ENCODE data around the gene ANKRD28.
"Not testable (repeated sequence)": the region's sequence is repeated elsewhere in the genome, so short reads cannot be mapped to it uniquely, and the experiment has no call there.

ANKRD28 gene

DNA sequence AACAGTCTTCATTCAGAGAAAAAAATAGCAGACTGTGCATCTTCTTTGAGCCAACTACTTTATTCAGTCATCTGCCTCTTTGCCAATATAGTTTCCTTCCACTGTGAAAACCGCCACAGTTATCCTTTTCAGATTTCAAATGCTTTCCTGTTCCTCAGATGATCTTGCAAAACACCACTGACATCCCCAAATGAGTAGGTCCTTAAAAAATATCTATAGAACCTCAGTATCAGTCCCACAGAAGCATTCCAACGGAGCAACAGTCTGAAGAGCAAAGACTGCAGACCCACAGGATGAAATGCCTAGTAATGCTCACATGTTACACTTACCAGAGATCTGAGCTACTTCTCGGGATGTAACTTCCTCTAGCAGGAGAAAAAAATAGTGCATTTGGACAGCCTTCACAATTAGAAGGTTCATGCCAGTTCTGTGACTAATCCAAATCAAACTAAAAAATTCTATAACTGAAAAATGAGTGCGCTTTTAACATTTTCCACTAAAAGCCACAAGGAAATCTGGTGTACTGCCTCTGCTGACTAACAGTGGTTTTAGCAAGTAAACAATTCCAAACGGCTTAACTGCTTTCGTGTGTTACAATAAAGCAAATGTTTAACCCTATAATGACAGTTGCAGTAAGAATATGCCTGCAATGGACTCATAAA, at the start of gene ANKRD28:
ANKRD28 (minus strand) TSS at position 338 of the 662 bp plus-strand sequence. CDS start 1,458 bp downstream, outside the sequence.
- in situ Hi-C loops (cut with HindIII; ENCODE audit: low sequenced_read_pairs): no loop called here

DNA sequence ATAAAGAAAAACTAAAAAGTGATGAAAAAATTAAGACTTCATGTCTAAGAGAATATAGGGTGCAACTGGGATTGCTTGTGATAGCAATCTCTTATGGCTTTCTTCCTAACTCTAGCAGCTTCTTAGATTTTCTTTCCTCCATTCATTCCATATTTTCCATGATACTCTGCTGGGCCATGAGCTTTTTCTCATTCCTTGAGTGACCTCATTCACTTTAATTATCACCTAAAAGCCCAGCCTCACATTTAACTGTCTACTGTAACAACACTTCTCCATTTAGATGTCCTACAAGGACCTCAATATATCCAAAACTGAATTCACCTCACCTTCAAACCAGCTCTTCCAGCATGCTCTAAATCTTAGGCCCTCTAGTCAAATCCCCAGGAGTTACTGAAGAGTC, 49.5 kb upstream of the ANKRD28 start:
- in situ Hi-C loops (cut with HindIII; ENCODE audit: low sequenced_read_pairs): loop anchor here (25.0 kb wide), 2 partner anchors 365 to 690 kb away; no protein-coding TSS in a partner anchor

DNA sequence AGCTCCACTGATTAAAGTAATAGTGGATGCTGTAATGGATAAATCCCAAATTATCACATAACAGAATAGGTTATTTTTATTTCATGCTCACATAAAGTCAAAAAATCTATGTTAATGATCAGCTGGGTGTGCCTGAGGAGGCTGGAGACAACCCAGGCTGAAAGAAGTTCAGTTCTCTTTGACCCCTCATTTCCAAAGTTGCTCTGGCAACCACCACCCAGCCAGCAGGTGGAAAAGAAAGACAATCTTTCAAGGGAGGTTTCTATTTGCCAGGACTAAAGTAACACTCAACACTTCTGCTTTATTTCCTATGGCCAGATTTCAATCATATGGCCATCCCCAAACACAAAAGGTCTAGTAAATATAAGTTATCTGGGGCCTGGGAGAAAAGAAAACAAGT, 48.8 kb upstream of the ANKRD28 start:
- in situ Hi-C loops (cut with HindIII; ENCODE audit: low sequenced_read_pairs): loop anchor here (25.0 kb wide), 2 partner anchors 366 to 691 kb away; no protein-coding TSS in a partner anchor

DNA sequence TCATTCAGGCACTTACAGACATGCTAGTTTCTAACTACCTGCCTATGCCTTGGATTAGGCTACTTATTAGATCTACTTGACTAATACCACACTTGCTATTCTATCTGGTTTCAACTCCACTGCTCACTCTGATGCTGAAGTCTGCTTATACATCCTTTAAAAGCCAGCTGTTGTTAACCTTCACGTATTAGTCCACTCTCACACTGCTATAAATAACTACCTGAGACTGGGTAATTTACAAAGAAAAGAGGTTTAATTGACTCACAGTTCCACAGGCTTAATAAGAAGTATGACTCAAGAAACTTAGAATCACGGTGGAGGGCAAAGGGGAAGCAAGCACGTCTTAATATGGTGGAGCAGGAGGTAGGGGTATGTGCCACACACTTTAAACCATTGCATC, 47.7 kb upstream of the ANKRD28 start:
- in situ Hi-C loops (cut with HindIII; ENCODE audit: low sequenced_read_pairs): loop anchor here (25.0 kb wide), 2 partner anchors 367 to 692 kb away; no protein-coding TSS in a partner anchor

DNA sequence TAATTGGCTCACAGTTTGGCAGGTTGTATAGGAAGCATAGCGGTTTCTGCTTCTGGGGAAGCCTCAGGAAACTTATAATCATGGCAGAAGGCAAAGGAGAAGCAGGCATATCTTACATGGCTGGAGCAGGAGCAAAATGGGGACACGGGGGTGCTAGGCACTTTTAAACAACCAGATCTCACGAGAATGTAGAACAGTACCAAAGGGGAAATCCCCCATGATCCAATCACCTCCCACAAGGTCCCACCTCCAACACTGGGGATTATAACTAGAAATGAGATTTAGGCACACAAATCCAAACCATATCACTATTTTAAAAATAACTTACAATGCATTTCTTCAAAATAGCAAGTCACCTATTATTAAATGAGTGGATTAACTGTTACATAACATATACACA, 47.1 kb upstream of the ANKRD28 start:
- in situ Hi-C loops (cut with HindIII; ENCODE audit: low sequenced_read_pairs): loop anchor here (25.0 kb wide), 2 partner anchors 367 to 692 kb away; no protein-coding TSS in a partner anchor

DNA sequence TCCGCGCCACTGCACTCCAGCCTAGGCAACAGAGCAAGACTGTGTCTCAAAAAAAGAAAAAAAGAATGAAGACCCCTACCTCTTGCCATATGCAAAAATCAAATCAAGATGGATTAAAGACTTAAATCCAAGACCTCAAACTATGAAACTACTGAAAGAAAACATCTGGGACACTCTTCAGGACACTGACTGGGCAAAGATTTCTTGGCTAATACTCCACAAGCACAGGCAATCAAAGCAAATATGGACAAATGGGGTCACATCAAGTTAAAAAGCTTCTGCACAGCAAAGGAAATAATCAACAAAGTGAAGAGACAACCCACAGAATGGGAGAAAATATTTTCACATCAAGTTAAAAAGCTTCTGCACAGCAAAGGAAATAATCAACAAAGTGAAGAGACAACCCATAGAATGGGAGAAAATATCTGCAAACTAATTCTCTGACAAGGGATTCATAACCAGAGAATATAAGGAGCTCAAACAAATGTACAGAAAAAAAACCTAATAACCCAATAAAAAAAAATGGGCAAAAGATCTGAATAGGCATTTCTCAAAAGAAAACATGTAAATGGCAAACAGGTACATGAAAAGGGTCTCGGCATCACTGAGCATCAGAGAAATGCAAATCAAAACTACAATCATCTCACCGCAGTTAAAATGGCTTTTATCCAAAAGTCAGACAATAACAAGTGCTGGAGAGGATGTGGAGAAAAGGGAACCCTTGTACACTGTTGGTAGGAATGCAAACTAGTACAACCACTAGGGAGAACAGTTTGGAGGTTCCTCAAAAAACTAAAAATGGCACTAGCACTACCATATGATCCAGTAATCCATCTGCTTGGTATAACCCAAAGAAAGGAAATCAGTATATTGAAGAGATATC, 43.6 kb upstream of the ANKRD28 start:
- in situ Hi-C loops (cut with HindIII; ENCODE audit: low sequenced_read_pairs): loop anchor here (25.0 kb wide), 2 partner anchors 371 to 696 kb away; no protein-coding TSS in a partner anchor

DNA sequence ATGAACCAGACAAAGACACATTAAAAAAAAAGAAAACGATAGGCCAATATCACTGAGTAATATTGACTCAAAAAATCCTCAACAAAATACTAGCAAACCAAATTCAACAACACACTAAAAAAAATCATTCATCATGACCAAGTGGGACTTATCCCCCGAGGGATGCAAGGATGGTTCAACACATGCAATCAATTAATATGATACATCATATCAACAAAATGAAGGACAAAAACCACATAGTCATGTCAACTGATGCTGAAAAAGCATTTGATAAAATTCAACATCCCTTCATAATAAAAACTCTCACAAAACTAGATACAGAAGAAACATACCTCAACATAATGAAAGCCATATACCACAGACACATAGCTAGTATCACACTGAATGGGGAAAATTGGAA, 41.8 kb upstream of the ANKRD28 start:
- in situ Hi-C loops (cut with HindIII; ENCODE audit: low sequenced_read_pairs): loop anchor here (25.0 kb wide), 2 partner anchors 373 to 698 kb away; no protein-coding TSS in a partner anchor

DNA sequence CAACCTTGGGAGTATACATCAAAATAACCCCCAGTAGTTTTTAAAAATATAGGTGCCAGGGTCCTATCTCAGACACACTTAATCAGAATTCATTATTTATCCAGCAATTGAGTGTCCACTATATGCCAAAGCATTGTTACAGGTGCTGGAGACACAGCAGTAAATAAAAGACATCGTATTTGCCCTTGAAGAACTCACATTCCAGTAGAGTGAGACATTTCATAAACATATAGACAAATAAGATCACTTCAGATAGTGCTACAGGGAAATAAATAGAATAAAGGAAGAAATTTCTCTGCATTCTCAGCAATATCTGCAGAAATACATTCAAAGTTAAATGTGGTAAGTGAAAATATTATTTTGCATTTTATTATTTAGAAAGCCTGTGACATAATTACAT, 34.1 kb upstream of the ANKRD28 start:
- in situ Hi-C loops (cut with HindIII; ENCODE audit: low sequenced_read_pairs): loop anchor here (25.0 kb wide), 2 partner anchors 380 to 705 kb away; no protein-coding TSS in a partner anchor

DNA sequence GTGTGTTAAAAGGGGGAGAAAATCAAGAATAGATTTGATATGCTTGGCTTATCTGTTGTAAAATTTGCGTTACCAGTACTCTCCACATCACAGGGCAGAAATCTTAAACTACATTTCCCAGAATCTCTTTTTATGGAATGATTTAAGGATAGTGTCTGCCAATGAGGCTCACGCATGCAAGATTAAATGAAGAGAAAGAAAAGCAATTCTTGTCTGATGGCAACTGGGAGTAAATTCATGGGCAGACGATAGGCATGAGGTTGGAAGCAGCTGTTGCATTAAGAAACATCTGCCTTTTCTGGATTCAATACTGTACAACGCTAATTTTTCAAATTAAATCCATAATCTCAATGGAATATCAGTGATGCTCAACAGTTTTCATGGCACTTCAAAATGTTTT, 27.2 kb upstream of the ANKRD28 start:
- in situ Hi-C loops (cut with HindIII; ENCODE audit: low sequenced_read_pairs): loop anchor here (25.0 kb wide), 2 partner anchors 387 to 712 kb away; no protein-coding TSS in a partner anchor

DNA sequence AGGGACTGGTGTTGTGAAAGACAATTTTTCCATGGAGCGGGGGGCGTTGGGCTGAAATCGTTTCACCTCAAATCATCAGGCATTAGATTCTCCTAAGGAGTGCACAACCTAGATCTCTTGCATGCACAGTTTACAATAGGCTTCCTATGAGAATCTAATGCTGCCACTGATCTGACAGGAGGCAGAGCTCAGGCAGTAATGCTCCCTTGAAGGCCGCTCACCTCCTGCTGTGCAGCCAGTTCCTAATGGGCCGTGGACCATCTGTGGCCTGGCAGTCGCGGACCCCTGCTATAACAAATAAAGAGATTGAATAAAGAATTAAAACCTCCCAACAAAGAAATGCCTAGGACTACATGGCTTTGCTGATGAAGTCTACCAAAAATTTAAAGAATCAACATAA, 25.3 kb upstream of the ANKRD28 start:
- in situ Hi-C loops (cut with HindIII; ENCODE audit: low sequenced_read_pairs): no loop called here

DNA sequence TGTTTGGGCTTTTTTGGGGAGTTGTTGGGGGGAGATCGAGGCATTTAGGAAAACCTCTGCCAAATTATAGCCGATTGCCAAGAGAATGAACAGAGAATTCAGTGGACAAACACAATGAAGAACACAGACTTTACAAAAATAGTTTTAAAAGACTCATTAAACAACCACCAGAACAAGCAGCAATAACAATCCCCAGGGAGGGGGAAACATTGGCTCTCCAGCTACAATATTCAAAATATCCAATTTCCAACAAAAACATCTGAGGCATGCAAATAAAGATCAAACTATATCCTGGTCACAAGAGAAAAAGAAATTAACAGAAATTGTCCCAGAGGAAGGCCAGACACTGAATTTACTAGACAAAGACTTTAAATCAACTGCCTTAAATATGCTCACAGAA, 24.5 kb upstream of the ANKRD28 start:
- in situ Hi-C loops (cut with HindIII; ENCODE audit: low sequenced_read_pairs): no loop called here

DNA sequence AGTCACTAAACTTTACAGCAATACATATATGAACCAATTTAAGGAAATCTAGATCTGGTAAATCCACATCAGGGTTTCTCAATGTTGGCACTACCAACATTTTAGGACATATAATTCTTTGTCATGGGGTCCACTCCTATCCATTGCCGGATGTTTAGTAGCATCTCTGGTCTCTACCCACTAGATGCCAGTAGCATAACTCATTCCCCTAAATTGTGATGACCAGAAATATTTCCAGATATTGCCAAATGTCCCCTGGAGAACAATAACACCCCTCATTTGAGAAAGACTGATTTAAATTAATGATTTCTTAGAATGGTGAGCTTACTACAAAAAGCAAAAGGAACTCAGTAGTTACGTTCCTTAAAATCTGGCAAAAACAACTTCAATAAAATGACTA, 23.1 kb upstream of the ANKRD28 start:
- in situ Hi-C loops (cut with HindIII; ENCODE audit: low sequenced_read_pairs): no loop called here

DNA sequence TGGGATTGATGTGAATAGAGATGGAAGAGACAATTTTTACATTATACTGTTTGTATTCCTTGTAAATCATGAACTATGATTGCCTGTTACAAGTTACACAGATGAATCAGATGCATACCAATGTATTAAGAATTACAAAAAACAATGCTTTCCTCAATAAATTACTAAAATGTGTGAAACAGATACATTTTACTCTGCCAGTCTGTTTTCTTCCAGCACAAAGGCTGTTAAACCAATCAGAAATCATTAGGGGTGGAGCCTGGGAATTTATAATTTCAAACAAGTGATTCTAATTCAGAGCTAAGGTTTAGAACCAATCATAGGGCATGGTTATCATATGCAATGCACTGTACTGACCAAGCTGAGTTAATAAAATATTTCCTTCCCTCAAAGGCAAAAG, 21.8 kb upstream of the ANKRD28 start:
- in situ Hi-C loops (cut with HindIII; ENCODE audit: low sequenced_read_pairs): no loop called here

DNA sequence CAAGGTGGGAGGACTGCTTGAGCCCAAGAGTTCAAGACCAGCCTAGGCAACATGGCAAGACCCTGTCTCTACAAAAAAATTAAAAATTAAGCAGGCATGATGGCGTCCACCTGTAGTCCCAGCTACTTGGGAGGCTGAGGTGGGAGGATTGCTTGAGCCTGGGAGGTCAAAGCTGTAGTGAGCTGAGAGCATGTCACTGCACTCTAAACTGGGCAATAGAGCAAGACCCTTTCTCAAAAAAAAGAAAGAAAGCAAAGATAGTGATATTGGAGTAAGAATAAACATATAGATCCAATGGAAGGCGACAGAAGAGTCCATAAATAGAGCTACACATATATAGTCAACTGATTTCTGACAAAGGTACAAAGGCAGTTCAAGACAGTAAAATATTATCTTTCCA, 21.3 kb upstream of the ANKRD28 start:
- in situ Hi-C loops (cut with HindIII; ENCODE audit: low sequenced_read_pairs): no loop called here

DNA sequence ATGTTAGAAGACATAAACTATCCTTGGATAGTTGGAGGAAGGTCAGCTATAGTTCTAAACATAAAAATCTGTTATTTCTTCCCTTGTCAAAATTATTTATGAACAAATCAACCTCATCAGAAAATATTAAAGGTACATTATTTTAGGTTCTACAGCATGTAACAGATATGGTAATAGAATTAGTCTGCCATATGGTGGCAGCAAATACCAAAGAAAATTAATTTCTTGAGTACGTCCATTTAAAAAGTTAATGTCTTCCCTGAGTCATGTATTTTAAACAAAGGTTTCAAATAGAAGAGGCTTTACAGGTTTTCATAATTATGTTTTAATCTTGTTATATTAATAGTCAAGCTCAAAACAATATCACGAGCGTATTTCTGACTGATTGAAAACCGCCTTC, 17.9 kb upstream of the ANKRD28 start:
- in situ Hi-C loops (cut with HindIII; ENCODE audit: low sequenced_read_pairs): no loop called here

DNA sequence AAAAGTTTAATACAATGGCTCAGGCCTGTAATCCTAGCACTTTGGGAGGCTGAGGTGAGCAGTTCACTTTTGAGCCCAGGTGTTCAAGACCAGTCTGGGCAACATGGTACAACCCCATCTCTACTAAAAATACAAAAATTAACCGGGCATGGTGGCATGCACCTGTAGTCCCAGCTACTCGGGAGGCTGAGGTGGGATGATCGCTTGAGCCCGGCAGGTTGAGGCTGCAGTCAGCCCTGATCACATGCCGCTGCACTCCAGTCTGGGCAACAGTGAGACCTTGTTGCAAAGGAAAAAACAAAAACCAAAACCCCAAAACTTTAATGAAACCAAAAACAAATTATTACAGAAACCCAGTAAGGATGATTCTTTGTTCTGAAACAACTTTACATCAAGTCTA, 15.3 kb upstream of the ANKRD28 start:
- in situ Hi-C loops (cut with HindIII; ENCODE audit: low sequenced_read_pairs): not testable (repeated sequence)

DNA sequence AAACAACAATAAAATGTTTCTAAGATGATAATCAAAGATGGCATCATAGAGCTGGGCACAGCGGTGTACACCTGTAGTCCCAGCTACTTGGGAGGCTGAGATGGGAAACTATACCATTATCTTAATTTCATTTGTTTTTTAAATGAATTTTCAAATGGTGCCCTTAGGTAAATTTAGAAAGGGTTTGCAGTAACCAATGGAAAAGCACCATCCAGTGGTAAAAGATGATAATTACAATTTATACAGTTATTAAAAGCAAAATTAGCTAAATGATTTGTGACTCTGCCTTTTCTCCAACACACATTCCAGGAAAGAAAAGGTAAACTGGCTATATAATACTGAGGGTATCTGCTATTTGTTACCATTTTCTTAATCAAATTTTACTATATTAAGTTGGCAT, 14.4 kb upstream of the ANKRD28 start:
- in situ Hi-C loops (cut with HindIII; ENCODE audit: low sequenced_read_pairs): no loop called here

DNA sequence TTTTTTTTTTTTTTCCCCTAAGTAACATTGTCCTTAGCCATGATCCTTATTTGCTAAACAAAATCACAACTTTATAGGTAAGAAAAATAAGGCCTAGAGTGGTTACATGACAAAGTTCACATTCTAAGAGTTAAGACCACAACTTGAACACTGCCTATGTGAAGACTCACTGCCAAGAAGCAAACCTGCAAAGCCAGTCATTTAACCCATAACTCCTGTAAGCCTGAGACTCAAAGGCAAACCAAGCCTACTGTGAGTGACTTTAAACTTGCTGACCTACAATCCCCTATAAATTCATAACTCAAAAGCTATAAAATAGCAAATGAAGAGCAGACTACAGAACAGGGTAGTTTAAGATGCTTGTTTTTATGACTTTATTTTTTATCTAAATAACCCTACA, 12.9 kb upstream of the ANKRD28 start:
- in situ Hi-C loops (cut with HindIII; ENCODE audit: low sequenced_read_pairs): no loop called here

DNA sequence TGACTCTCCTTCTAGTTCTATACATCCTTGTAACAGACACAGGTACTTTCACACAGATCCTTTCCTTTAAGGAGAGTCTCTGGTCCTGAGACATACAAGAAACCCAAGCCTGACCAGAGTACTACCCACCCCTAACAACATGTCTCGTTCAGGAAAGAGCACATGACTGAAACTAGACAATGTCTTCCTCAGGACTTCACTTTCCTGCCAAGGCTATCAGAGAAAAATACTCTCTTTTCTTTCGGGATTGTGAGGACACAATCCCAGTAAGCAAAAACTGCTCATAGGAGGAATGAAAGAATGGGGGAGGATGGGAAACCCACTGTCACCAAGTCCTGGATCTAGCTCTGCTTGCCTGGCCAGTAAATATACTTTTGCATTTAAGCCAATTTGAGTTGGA, 11.5 kb upstream of the ANKRD28 start:
- in situ Hi-C loops (cut with HindIII; ENCODE audit: low sequenced_read_pairs): no loop called here

DNA sequence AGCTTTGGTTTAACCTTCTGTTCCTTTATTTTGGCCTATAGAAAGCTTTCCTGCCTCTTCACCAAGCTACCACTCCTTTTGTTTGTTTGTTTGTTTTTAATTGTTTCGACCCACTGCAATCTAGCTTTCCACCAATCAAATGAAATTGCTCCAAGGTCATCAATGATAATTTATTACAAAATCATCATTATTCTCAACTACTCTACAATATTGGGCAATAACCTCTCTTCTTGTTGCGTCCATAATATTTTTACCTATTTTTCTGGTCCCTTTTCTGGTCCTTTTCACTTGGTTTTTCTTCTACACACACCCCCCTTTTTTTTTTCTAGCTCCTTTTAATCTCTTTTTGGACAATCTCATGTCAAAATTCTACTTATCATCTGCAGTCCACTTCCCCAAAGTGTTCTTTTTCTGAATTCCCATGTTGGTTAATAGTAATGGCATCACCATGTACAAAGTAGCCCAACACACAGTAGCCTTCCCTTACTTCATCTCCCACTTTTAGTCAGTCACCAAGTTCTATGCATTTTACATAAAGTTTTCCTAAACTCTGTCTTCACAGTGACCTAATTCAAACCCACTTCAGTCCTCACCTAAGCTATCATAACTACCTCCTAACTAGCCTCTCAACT, 11.0 kb upstream of the ANKRD28 start:
- in situ Hi-C loops (cut with HindIII; ENCODE audit: low sequenced_read_pairs): no loop called here

DNA sequence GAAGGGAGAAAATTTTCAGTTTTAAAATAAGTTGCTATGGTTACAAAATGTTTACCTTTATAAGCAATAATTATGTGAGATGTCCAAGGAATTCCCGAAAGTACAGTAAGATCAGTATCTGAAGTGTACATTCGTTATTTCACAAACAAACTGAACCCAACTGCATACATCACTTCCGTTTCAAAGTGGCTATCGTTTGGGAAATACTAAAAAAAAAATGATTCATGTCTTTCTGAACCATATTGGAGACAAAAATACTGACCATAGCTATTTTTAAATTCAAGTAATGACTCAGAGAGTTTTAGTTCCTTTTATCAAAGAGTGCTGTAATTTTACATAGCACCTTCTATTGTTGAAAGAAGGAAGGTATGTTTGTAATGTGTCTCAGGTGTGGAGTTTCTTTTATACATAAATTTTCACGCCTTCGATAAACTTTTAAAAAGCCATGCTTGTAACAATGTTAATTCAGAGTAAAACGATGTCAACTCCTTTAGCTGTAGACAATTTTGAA, 8.0 kb upstream of the ANKRD28 start:
- in situ Hi-C loops (cut with HindIII; ENCODE audit: low sequenced_read_pairs): no loop called here
